H9 (cell line): ENCODE measurements around the gene RNF26. TPM values are rescaled to one million over a fixed set of nuclear protein-coding genes. Genes with fewer than 3 reads are reported as not detected.

ENCODE experiments used
- DNase-seq: peaks from one replicate; pipeline ENCODE4 v3.0.0-alpha.2; 2017
- H2AFZ ChIP-seq: one replicate; pipeline ENCODE4 v1.6.1; 2013; ENCODE audit warnings: mild to moderate bottlenecking, low read length, control low read depth, moderate library complexity
- H2AK5ac ChIP-seq: 2 replicates; pipeline ENCODE4 v1.6.1; 2013; ENCODE audit warnings: low read length, control low read depth, mixed read lengths; ENCODE audit not compliant: insufficient read length
- H2BK120ac ChIP-seq: one replicate; pipeline ENCODE4 v1.6.1; 2013; ENCODE audit warnings: low read depth, mild to moderate bottlenecking, low read length, control low read depth, inconsistent platforms; ENCODE audit not compliant: poor library complexity, severe bottlenecking
- H2BK12ac ChIP-seq: 2 replicates; pipeline ENCODE4 v1.6.1; 2013; ENCODE audit warnings: low read length, control low read depth, mixed read lengths, low read depth; ENCODE audit not compliant: insufficient read length
- H2BK15ac ChIP-seq: 2 replicates; pipeline ENCODE4 v1.6.1; 2013; ENCODE audit warnings: low read depth, low read length, control low read depth
- H2BK20ac ChIP-seq: one replicate; pipeline ENCODE4 v1.6.1; 2013; ENCODE audit warnings: low read depth, mild to moderate bottlenecking, low read length, control low read depth, inconsistent platforms; ENCODE audit not compliant: poor library complexity, severe bottlenecking
- H2BK5ac ChIP-seq: 2 replicates; pipeline ENCODE4 v1.6.1; 2013; ENCODE audit warnings: low read length, control low read depth, mixed read lengths; ENCODE audit not compliant: insufficient read length
- H3K14ac ChIP-seq: 2 replicates; pipeline ENCODE4 v1.6.1; 2013; ENCODE audit warnings: low read length, control low read depth; ENCODE audit not compliant: insufficient read depth
- H3K18ac ChIP-seq: 2 replicates; pipeline ENCODE4 v1.6.1; 2013; ENCODE audit warnings: low read depth, mild to moderate bottlenecking, mixed read lengths, low read length, control low read depth; ENCODE audit not compliant: insufficient read length
- H3K23ac ChIP-seq: 2 replicates; pipeline ENCODE4 v1.6.1; 2013; ENCODE audit warnings: low read length, control low read depth, mixed read lengths, low read depth; ENCODE audit not compliant: insufficient read length
- H3K23me2 ChIP-seq: 2 replicates; pipeline ENCODE4 v1.6.1; 2013; ENCODE audit warnings: low read depth, mild to moderate bottlenecking, mixed read lengths, low read length, control low read depth; ENCODE audit not compliant: insufficient read length, poor library complexity, severe bottlenecking
- H3K27ac ChIP-seq: 2 replicates; pipeline ENCODE4 v1.5.1; 2013; ENCODE audit warnings: low read length, control low read depth, mixed read lengths, low read depth; ENCODE audit not compliant: insufficient read length
- H3K27me3 ChIP-seq: 2 replicates; pipeline ENCODE4 v1.6.1; 2013; ENCODE audit warnings: low read length, control low read depth, inconsistent platforms; ENCODE audit not compliant: insufficient read depth
- H3K4ac ChIP-seq: 2 replicates; pipeline ENCODE4 v1.6.1; 2013; ENCODE audit warnings: low read depth, mild to moderate bottlenecking, control low read depth, inconsistent platforms, low read length, moderate library complexity
- H3K4me1 ChIP-seq: 2 replicates; pipeline ENCODE4 v1.6.1; 2013; ENCODE audit warnings: low read length, control low read depth, inconsistent platforms; ENCODE audit not compliant: insufficient read depth
- H3K4me2 ChIP-seq: 2 replicates; pipeline ENCODE4 v1.6.1; 2013; ENCODE audit warnings: low read length, control low read depth, mixed read lengths; ENCODE audit not compliant: insufficient read length, insufficient read depth
- H3K56ac ChIP-seq: 2 replicates; pipeline ENCODE4 v1.6.1; 2013; ENCODE audit warnings: low read depth, mild to moderate bottlenecking, mixed read lengths, low read length, control low read depth; ENCODE audit not compliant: insufficient read length
- H3K79me1 ChIP-seq: 2 replicates; pipeline ENCODE4 v1.6.1; 2013; ENCODE audit warnings: low read depth, mild to moderate bottlenecking, moderate library complexity, low read length, control low read depth, inconsistent platforms; ENCODE audit not compliant: insufficient read depth, poor library complexity, severe bottlenecking
- H3K79me2 ChIP-seq: 2 replicates; pipeline ENCODE4 v1.6.1; 2013; ENCODE audit warnings: low read length, control low read depth, inconsistent platforms; ENCODE audit not compliant: insufficient read depth
- H3K9ac ChIP-seq: 2 replicates; pipeline ENCODE4 v1.6.1; 2013; ENCODE audit warnings: low read length, control low read depth, mixed read lengths; ENCODE audit not compliant: insufficient read length; ENCODE audit errors: extremely low read depth
- H3K9me3 ChIP-seq: one replicate; pipeline ENCODE4 v1.6.1; 2013; ENCODE audit warnings: low read depth, low read length, inconsistent platforms; ENCODE audit not compliant: control insufficient read depth
- H3T11ph ChIP-seq: one replicate; pipeline ENCODE4 v1.6.1; 2013; ENCODE audit warnings: mild to moderate bottlenecking, low read length, control low read depth, inconsistent platforms
- H4K20me1 ChIP-seq: one replicate; pipeline ENCODE4 v1.6.1; 2013; ENCODE audit not compliant: control insufficient read depth, insufficient read length, insufficient read depth
- H4K5ac ChIP-seq: 2 replicates; pipeline ENCODE4 v1.6.1; 2013; ENCODE audit warnings: low read depth, mild to moderate bottlenecking, mixed read lengths, low read length, control low read depth; ENCODE audit not compliant: insufficient read length
- H4K8ac ChIP-seq: replicated peaks from 2 replicates; pipeline ENCODE4 v1.6.1; 2013; ENCODE audit warnings: low read length, control low read depth, mixed read lengths, low read depth; ENCODE audit not compliant: insufficient read length
- H4K91ac ChIP-seq: 2 replicates; pipeline ENCODE4 v1.6.1; 2013; ENCODE audit warnings: low read depth, mild to moderate bottlenecking, moderate library complexity, mixed read lengths, low read length, control low read depth; ENCODE audit not compliant: insufficient read length
- H3K27ac Mint-ChIP-seq, 3 experiments: 2 replicates in 2 of 3; 3 replicates in 1 of 3; pipeline ENCODE4 v1.8.0; 2020 to 2021; ENCODE audit warnings: mixed read lengths in 3 of 3, mild to moderate bottlenecking in 1 of 3, moderate library complexity in 1 of 3
- H3K27me3 Mint-ChIP-seq: 2 replicates; pipeline ENCODE4 v1.8.0; 2021; ENCODE audit warnings: low read depth, mild to moderate bottlenecking, moderate library complexity, mixed read lengths
- H3K36me3 Mint-ChIP-seq, 3 experiments: 2 replicates in 2 of 3; 3 replicates in 1 of 3; pipeline ENCODE4 v1.8.0; 2020 to 2021; ENCODE audit warnings: low read depth in 3 of 3, mixed read lengths in 3 of 3; ENCODE audit not compliant: insufficient read depth in 1 of 3
- H3K4me1 Mint-ChIP-seq, 2 experiments: 2 replicates each; pipeline ENCODE4 v1.8.0; 2020; ENCODE audit warnings: mixed read lengths in 2 of 2
- H3K4me3 Mint-ChIP-seq, 2 experiments: 2 replicates in 1 of 2; 3 replicates in 1 of 2; pipeline ENCODE4 v1.8.0; 2020 to 2021; ENCODE audit warnings: mild to moderate bottlenecking in 2 of 2, mixed read lengths in 2 of 2, moderate library complexity in 1 of 2
- H3K9me3 Mint-ChIP-seq, 2 experiments: 2 replicates in 1 of 2; 3 replicates in 1 of 2; pipeline ENCODE4 v1.8.0; 2020; ENCODE audit warnings: mild to moderate bottlenecking in 2 of 2, mixed read lengths in 2 of 2, moderate library complexity in 1 of 2
- CTCF ChIP-seq: fragments of 200-600 bp; sonication (generic); conservative IDR thresholded peaks from 3 replicates; pipeline ENCODE4 v1.8.0; 2021; ENCODE audit warnings: antibody characterized with exemption, mild to moderate bottlenecking
- WGBS: extraction: QIAGEN DNeasy Blood & Tissue Kit; methylation state at CpG from one replicate; pipeline ENCODE4 v1.1.7; 2013; ENCODE audit warnings: missing lambda C conversion rate, low lambda C conversion rate, mixed read lengths; ENCODE audit not compliant: insufficient read length; ENCODE audit errors: extremely low coverage; 5-methylcytosine and 5-hydroxymethylcytosine counted together
- total RNA-seq: library from RNA; stranded (reverse); gene quantifications from 2 replicates; pipeline ENCODE4 v1.2.1, GENCODE V29; 2021

The RNF26 gene
- total RNA-seq, 1 experiment from 2014 or later = 57.6 TPM

- no peak for DNase-seq
- Mint-ChIP-seq H3K4me1 (0 out of 4 replicates have a peak, but pooled peaks cover 0 to 3% of the 10 kb centered on the region in 2 experiments), H3K27me3 (no peaks in the 10 kb centered on the region), H3K4me3 (no peak overlapping the region), H3K9me3 (no peaks in the 10 kb centered on the region), H3K36me3 (peaks cover 26 to 83% (median 81%) of the 10 kb centered on the region in 3 experiments; a peak in 6 of 7 replicates), H3K27ac (no peak overlapping the region)
- Histone ChIP-seq H3K4me1 (no peaks in the 10 kb centered on the region), H3K27ac (no peak overlapping the region), H3K56ac (no peak overlapping the region), H3K4ac (no peak overlapping the region), H4K5ac (no peak overlapping the region), H3K14ac (no peak overlapping the region), H2AFZ (no peak overlapping the region), H3T11ph (no peak overlapping the region), H2BK12ac (no peak overlapping the region), H4K91ac (no peak overlapping the region), H4K8ac (no peak overlapping the region), H2BK20ac (no peak overlapping the region), H3K23me2 (no peaks in the 10 kb centered on the region), H2AK5ac (no peak overlapping the region), H3K18ac (no peak overlapping the region), H2BK15ac (no peak overlapping the region), H3K9me3 (no peaks in the 10 kb centered on the region), H3K79me1 (no peaks in the 10 kb centered on the region), H3K27me3 (no peaks in the 10 kb centered on the region), H2BK5ac (no peak overlapping the region), H2BK120ac (no peak overlapping the region), H3K4me2 (no peak overlapping the region), H3K79me2 (no peaks in the 10 kb centered on the region), H3K9ac (no peak overlapping the region), H3K23ac (no peak overlapping the region), H4K20me1 (no peaks in the 10 kb centered on the region)
- WGBS = no CpG with 5 or more reads among the region's 3 CpGs
- no peak for TF ChIP-seq CTCF
These were observed 33.9 kb upstream of the RNF26 start for GRCh38 chr11:119300198-119300964.
